Measurements from ENCODE around the gene CRPPA.
"Not testable (repeated sequence)": the region's sequence is repeated elsewhere in the genome, so short reads cannot be mapped to it uniquely, and the experiment has no call there.

DNA sequence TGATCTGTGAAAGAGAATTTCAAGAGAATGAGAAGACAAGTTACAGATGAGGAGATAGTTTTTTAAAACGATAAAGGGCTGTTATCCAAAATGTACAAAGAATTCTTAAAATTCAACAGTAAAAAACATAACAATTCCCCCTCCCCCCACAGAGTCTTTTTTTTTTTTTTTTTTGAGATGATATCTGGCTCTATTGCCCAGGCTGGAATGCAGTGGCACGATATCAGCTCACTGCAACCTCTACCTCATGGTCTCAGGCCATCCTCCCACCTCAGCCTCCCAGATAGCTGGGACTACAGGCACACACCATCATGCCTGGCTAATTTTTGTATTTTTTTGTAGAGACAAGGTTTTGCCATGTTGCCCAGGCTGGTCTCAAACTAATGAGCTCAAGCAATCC lies 22.5 kb upstream of the CRPPA start:
- not testable (repeated sequence) for TF ChIP-seq EZH2 (IDR thresholded peaks at IDR 0.05; ENCODE audit: insufficient read depth, poor library complexity, severe bottlenecking); EZH2phosphoT487 (IDR thresholded peaks at IDR 0.05; ENCODE audit: insufficient read depth, low read depth)
